ENCODE data around the gene COG5.

Gene COG5

DNA sequence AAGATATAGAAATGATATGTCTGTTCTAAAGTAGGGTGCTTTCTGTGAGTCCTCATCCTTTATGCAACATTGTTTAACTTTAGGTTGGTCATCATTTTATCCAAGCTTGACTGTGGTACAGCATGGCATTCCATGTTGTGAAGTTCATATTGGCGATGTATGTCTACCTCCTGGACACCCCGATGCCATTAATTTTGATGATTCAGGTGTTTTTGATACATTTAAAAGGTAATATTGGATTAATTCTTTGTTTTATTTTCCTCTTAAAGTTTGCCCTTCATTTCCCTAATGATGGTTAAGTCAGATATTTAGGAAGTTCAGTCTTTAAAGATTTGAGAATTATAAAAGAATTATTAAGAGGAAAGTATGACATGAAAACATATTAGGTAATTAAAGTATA lies 373.6 kb downstream of the COG5 start:
- DNase-seq (ENCODE audit: low read depth in 3 of 3, low spot score in 1 of 3), result no peak

- DNase-seq (ENCODE audit: low read depth in 3 of 3, low spot score in 1 of 3), result no peak
Measured at GRCh38 chr7:107187774-107188173, 375.9 kb downstream of the COG5 start.

DNA sequence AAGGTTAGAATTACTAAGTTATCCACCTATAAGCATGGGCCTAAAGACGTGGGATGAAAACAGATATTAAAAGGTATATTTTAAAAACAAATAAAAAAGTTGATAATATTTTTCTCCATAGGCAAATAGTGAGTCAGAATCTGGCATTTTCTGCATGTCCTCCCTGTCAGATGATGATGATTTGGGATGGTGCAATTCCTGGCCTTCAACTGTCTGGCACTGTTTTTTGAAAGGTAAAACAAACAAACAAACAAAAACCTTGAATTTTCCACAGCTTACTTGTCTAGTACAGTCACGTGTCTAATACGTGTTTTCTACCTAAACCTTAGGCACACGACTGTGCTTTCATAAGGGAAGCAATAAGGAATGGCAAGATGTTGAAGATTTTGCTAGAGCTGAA lies 377.5 kb downstream of the COG5 start:
- no peak for DNase-seq (ENCODE audit: low read depth in 3 of 3, low spot score in 1 of 3)

- no peak for DNase-seq (ENCODE audit: low read depth in 3 of 3, low spot score in 1 of 3)
Measured at GRCh38 chr7:107185716-107186115, 378.0 kb downstream of the COG5 start.

DNA sequence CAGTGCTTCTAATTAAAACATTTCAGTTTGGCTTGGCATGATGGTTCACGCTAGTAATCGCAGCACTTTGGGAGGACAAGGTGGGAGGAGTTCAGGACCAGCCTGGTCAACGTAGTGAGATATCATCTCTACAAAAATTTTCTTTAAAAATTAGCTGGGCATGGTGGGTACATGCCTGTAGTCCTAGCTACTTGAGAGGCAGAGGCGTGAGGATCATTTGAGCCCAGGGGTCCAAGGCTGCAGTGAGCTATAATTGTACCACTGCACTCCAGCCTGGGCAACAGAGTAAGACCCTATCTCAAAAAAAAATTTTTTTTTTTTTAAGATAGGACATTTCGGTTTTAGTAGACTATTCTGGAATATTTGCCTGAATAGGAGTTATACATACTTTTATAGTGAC lies 382.5 kb downstream of the COG5 start:
- no peak for DNase-seq (ENCODE audit: low read depth in 3 of 3, low spot score in 1 of 3)

- peak in 2 of 3 donors; percentile 49 to 53 for DNase-seq (ENCODE audit: low read depth in 3 of 3, low spot score in 1 of 3)
Measured at GRCh38 chr7:107180378-107180777, 383.3 kb downstream of the COG5 start.

DNA sequence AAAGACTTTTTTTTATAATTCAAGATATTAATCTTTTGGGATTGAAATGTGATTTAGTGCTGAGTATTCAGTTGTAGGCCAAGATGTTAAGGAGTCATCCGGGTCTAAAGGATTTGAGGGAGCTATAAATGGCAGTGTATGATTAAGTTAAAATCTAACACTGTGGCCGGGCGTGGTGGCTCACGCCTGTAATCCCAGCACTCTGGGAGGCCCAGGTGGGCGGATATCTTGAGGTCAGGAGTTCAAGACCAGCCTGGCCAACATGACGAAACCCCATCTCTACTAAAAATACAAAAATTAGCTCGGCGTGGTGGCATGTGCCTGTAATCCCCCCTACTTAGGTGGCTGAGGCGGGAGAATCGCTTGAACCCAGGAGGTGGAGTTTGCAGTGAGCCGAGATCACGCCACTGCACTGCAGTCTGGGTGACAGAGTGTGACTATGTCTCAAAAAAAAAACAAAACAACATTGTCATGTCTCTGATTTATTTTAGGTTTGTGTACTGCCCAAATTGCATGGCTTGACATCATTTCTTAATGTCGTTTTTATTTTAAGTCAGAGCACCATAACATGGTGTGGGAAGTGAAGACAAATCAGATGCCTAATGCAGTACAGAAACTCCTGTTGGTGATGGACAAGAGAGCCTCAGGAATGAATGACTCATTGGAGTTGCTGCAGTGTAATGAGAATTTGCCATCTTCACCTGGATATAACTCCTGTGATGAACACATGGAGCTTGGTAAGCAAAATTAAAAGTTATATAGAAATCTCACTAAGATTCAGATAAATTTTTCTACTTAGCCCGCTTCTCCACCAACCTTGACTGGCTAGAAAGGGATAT lies 384.2 kb downstream of the COG5 start:
- no peak for DNase-seq (ENCODE audit: low read depth in 3 of 3, low spot score in 1 of 3)

DNA sequence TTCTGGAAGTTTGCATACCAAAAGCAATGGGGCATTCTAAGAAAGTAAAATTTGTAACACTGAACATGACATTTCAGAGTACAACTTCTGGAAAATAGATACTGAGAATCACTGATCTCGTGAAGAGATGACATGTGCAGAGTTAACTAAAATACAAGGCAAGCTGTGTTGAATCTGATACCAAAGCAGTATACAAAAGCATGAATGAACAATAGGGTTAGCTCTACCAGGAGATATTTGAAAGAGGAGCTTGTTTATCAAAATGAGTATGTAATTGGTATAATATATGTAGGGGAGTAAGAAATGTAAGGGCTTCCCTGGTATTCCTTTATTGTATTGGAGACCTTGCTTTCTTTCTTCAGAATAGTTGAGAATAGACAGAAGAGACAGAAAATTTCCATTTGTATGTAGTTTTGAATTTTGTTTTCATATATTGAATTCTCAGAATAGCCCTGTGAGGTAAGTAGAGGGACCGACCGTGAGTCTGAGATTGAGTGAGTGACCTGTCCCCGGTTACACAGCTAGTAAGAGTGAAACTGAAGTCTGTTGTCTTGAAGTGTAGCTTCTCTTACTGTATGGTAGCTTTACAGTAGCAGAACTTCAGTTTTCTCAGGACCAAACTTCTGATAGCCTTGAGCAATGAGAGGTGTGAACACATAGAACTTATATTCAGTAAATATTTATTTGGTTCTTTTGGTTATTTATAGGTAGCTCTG lies 389.9 kb downstream of the COG5 start:
- no peak for DNase-seq (ENCODE audit: low read depth in 3 of 3, low spot score in 1 of 3)

DNA sequence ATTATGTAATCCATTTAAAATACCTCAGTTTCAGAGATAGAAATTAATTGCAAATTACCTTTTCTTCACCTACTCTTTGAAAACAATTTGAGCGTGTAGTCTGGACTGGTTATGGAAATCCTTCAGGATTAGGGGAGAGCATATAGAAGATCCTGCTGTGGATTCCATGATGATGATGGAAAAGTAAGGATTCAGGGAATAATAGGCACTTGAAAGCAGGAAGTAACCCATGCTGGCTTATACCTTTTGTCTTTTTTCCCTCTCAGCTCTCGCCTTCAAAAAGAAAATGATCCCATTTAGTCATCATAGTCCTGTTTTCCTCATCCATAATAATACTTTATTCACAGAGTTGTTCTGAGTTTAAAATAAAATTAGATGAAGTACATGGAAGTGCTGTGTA lies 390.5 kb downstream of the COG5 start:
- no peak for DNase-seq (ENCODE audit: low read depth in 3 of 3, low spot score in 1 of 3)

GRCh38 chr7:107172276-107173032 lies 391.3 kb downstream of the COG5 start:
- no peak for DNase-seq (ENCODE audit: low read depth in 3 of 3, low spot score in 1 of 3)

DNA sequence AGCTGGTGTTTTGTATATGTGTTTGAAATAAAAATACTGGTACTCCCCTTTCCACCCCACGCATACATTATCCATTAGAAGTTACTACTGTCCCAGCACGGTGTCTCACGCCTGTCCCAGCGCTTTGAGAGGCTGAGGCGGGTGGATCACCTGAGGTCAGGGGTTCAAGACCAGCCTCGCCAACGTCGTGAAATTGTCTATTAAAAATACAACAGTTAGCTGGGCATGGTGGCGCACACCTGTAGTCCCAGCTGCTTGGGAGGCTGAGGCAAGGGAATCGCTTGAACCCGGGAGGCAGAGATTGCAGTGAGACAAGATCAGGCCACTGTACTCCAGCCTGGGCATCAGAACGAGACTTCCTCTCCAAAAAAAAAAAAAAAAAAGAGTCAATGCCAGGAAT lies 392.2 kb downstream of the COG5 start:
- no peak for DNase-seq (ENCODE audit: low read depth in 3 of 3, low spot score in 1 of 3)

DNA sequence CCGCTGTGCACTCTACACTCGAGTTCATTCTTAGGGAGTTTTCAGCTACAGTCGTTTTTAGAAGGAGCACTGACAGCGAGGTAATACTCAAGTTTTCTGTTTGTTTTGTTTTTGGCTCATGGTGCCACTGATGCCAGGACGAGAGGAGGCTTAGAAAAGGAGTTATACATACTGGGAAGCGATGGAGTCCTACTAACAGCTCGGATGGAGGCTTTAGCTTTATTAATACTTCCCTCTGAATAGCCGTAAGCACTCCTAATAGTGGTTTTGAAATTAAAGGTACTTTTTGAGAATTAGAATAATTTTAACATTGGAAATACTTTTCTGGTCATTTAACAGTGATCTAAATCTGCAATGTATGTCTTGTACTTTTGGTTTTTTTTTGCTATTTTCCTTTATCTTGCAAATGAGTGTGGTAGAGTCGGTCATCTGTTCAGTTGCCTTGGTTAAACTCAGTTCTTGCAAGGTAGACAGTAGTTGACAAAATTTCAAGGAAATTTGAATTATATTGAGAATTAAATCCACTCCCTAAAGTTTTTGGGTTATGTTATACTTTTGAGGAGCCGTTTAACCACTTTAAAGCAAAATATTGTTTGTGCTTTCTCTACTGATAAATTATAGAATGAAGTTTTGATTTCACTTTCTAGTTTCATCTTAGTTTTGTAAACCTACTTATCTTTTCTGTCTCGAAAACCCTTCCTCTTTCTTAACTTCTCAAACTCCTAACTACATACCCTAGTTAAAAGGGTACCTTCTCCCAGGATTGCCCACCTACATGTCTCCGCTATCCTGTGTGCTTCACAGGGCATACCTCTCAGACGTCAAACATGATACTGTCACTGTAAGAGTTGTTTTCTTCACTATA lies 393.4 kb downstream of the COG5 start:
- no peak for DNase-seq (ENCODE audit: low read depth in 3 of 3, low spot score in 1 of 3)

- DNase-seq (ENCODE audit: low read depth in 3 of 3, low spot score in 1 of 3), result peak; percentile 55 to 62 (median 59)
Measured at GRCh38 chr7:107169120-107170050, 394.3 kb downstream of the COG5 start.

- peak; percentile 92 to 95 (median 94) for DNase-seq (ENCODE audit: low read depth in 3 of 3, low spot score in 1 of 3)
Measured at GRCh38 chr7:107168233-107169119, 395.2 kb downstream of the COG5 start, which contains the start of gene HBP1. TSS of gene HBP1 (plus strand) at chr7:107169003. CDS start at chr7:107179894, 10,891 bp downstream.

DNA sequence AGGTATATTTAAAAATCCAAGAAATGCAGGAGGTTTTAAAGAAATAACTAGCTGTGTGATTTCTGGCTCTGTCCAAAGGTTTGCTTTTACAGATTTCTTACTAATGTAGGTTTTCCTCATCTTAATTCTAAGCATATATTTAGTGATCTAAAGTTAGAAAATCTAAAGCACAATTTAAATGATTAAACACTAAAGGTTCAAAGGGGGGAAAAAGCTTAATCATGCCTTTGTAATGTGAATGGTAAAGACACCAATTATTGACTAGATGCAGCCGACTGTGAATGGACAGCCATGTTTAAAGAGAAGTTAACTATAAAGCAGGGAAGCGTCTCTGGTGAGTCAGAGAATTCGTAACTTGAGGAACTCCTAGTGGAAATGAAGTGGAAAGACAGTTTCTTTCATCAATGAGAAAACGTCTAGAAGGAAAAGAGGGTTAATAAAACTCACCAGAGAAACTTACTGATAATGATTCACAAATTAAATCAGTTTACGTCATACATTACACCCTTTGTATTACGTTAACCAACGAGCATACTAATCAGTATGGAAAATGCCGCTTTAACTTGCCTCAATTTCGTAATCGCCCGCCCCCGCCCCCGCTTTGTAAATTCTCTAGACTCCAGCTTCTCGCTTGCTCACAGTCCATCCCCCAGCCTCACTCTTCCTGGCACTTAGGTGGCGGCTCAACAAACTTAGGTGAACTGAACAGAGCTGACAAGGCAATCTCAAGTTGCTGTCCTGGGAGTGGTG lies 396.1 kb downstream of the COG5 start:
- no peak for DNase-seq (ENCODE audit: low read depth in 3 of 3, low spot score in 1 of 3)

- no peak for DNase-seq (ENCODE audit: low read depth in 3 of 3, low spot score in 1 of 3)
Measured at GRCh38 chr7:107166736-107167426, 396.8 kb downstream of the COG5 start.

- no peak for DNase-seq (ENCODE audit: low read depth in 3 of 3, low spot score in 1 of 3)
Measured at GRCh38 chr7:107165341-107165740, 398.4 kb downstream of the COG5 start.

Measured in stimulated activated CD4-positive, alpha-beta T cell treated with anti-CD3 and anti-CD28 coated beads, TNF-alpha, amount 100 ng/mL, for 1 hour (primary cell).